ENCODE results near the gene CLIC4. TPM values are rescaled to one million over a fixed set of nuclear protein-coding genes. Genes with fewer than 3 reads are reported as not detected.

CLIC4 gene
- total and polyA plus RNA-seq, 2 of the 8 experiments (the other 6 are each of a cell fraction or from before 2014, with no cell fraction given) = 77.5 to 293 TPM

GRCh38 chr1:24850328-24850920, 105.2 kb downstream of the CLIC4 start:
- H2BK12ac ChIP-seq (ENCODE audit: low read depth, low read length) = no peak overlapping the region
- 87% methylated on average over 6 of the region's 6 CpGs; no CpG with 5 or more reads in 1 of the 2 experiments for WGBS, 2 experiments (ENCODE audit: extremely low coverage in 1 of 2, insufficient coverage in 1 of 2, insufficient read length in 1 of 2, insufficient replicate concordance in 2 of 2, low coverage in 1 of 2, low lambda C conversion rate in 2 of 2, missing lambda C conversion rate in 1 of 2)
- H3K4ac ChIP-seq (replicated peaks; ENCODE audit: insufficient read length, low read depth, low read length) = no peak overlapping the region
- ChIA-PET CTCF (ENCODE audit: partially characterized antibody) (interaction anchor here (0.6 to 11.9 kb wide), 15 partner anchors 10 to 272 kb away, joined by 3 to 69 read pairs (median 4); no protein-coding TSS in a partner anchor), POLR2A (ENCODE audit: partially characterized antibody) (interaction anchor here (0.7 kb wide), 1 partner anchor 14 kb away, joined by 3 read pairs; no protein-coding TSS in a partner anchor)
- no peaks in the 10 kb centered on the region for H3K79me1 ChIP-seq (ENCODE audit: low read depth, low read length)
- no peak overlapping the region for H3K18ac ChIP-seq (ENCODE audit: extremely low read depth, low read length)
- H3K23ac ChIP-seq (ENCODE audit: insufficient read length) = no peak overlapping the region
- no peak overlapping the region for H3K27ac ChIP-seq (ENCODE audit: low read depth, low read length)
- H2BK120ac ChIP-seq (replicated peaks; ENCODE audit: low read depth, low read length) = no peak overlapping the region
- H4K8ac ChIP-seq (ENCODE audit: extremely low read depth, insufficient read depth, low read length) = no peak overlapping the region
- TF ChIP-seq KDM4A (IDR thresholded peaks at IDR 0.05; ENCODE audit: low read depth, low read length, severe bottlenecking) (no peak), NRF1 (IDR thresholded peaks at IDR 0.05; ENCODE audit: low read depth, low read length) (no peak), YY1 (IDR thresholded peaks at IDR 0.05; ENCODE audit: low read depth, low read length) (no peak), MAFK (IDR thresholded peaks at IDR 0.05; ENCODE audit: low read depth, low read length) (no peak), RFX5 (IDR thresholded peaks at IDR 0.05; ENCODE audit: borderline replicate concordance, low read depth, low read length) (no peak), EGR1 (IDR thresholded peaks at IDR 0.05; ENCODE audit: borderline replicate concordance, low read depth, low read length) (no peak), CHD2 (IDR thresholded peaks at IDR 0.05; ENCODE audit: low read length) (no peak), SIN3A (conservative IDR thresholded peaks at IDR 0.05 in 1 of 2, IDR thresholded peaks at IDR 0.05 in 1 of 2; ENCODE audit: low read depth in 1 of 2, low read length in 2 of 2) (no peak), BRCA1 (IDR thresholded peaks at IDR 0.05; ENCODE audit: low read depth, low read length) (no peak), BCL11A (IDR thresholded peaks at IDR 0.05; ENCODE audit: low read depth in 2 of 2, low read length in 2 of 2) (no peak), SIX5 (IDR thresholded peaks at IDR 0.05; ENCODE audit: low read depth, low read length) (no peak)
- no peaks in the 10 kb centered on the region for H3K79me2 ChIP-seq (ENCODE audit: control insufficient read depth in 1 of 2, insufficient read depth in 2 of 2, low read length in 2 of 2)
- no peaks in the 10 kb centered on the region for H3K9me3 ChIP-seq (ENCODE audit: insufficient read depth in 2 of 2, low read depth in 1 of 2, low read length in 1 of 2)
- H3K23me2 ChIP-seq (ENCODE audit: low read depth, low read length) = peaks cover 7% of the 10 kb centered on the region; the same call in 1 of the 2 replicates
- H2BK20ac ChIP-seq (ENCODE audit: low read length) = no peak overlapping the region
- DNase-seq (ENCODE audit: low read depth in 1 of 2, low spot score in 2 of 2) (no peak), FAIRE-seq (no peak)
- H3K36me3 ChIP-seq (ENCODE audit: control insufficient read depth in 2 of 4, insufficient read depth in 4 of 4, low read length in 3 of 4) = no peaks in the 10 kb centered on the region
- H3K56ac ChIP-seq (replicated peaks; ENCODE audit: insufficient read length, low read depth, low read length) = no peak overlapping the region
- H2AFZ ChIP-seq (ENCODE audit: low read length) = no peak overlapping the region
- no peak overlapping the region for H4K5ac ChIP-seq (ENCODE audit: insufficient read length, low read depth, low read length)
- peaks cover 2 to 5% of the 10 kb centered on the region in 2 experiments for H4K20me1 ChIP-seq (replicated peaks in 1 of 2; ENCODE audit: control insufficient read depth in 1 of 2, insufficient read depth in 2 of 2, low read length in 2 of 2)
- no peak overlapping the region for H3K4me3 ChIP-seq (ENCODE audit: extremely low read depth in 1 of 4, insufficient read depth in 2 of 4, low read depth in 3 of 4, low read length in 4 of 4)
- no peak overlapping the region for H3K4me2 ChIP-seq (ENCODE audit: insufficient read depth in 1 of 2, low read depth in 2 of 2, low read length in 2 of 2)
- H3K4me1 ChIP-seq (replicated peaks in 1 of 4; ENCODE audit: control insufficient read depth in 3 of 4, insufficient read depth in 4 of 4, low read length in 3 of 4) = peaks cover 0 to 2% (median 0%) of the 10 kb centered on the region in 4 experiments; a peak in 2 of 7 replicates
- H2BK15ac ChIP-seq (ENCODE audit: low read length) = no peak overlapping the region
- no peak overlapping the region for H3K14ac ChIP-seq (ENCODE audit: insufficient read length)
- H2BK5ac ChIP-seq (ENCODE audit: low read depth, low read length) = no peak overlapping the region
- H4K91ac ChIP-seq (replicated peaks; ENCODE audit: insufficient read length, low read length) = no peak overlapping the region
- no peak overlapping the region for H2AK5ac ChIP-seq (ENCODE audit: low read depth, low read length)
- peaks cover 0 to 13% (median 6%) of the 10 kb centered on the region in 4 experiments; a peak in 4 of 7 replicates for H3K27me3 ChIP-seq (replicated peaks in 1 of 4; ENCODE audit: control insufficient read depth in 3 of 4, extremely low read depth in 1 of 4, insufficient read depth in 3 of 4, low read length in 3 of 4)
- H3K9ac ChIP-seq (replicated peaks in 1 of 4; ENCODE audit: extremely low read depth in 1 of 4, low read depth in 3 of 4, low read length in 3 of 4) = no peak overlapping the region
